GM12878 (cell line): ENCODE measurements around the gene ERVMER34-1. TPM values are rescaled to one million over a fixed set of nuclear protein-coding genes. Genes with fewer than 3 reads are reported as not detected.

Experiments used
- ATAC-seq: fragments of 200-7000 bp; cut with Tn5 transposase; 3 replicates; pipeline ENCODE4 v1.9.1; 2020; ENCODE audit warnings: mild to moderate bottlenecking, moderate library complexity
- BruUV-seq: library from RNA; stranded (reverse); fragments of 400-500 nt; replicated peaks from 2 replicates; lab custom pipeline; 2021; lab: Mats Ljungman, UMichigan
- CTCF ChIA-PET: fragments of 300-600 bp; sonication (Branson Sonifier 250); formaldehyde crosslinking; extraction: SDS; loops from one replicate; lab custom pipeline; 2021; ENCODE audit warnings: inconsistent platforms; lab: Yijun Ruan, JAX
- POLR2A ChIA-PET: fragments of 350-600 bp; formaldehyde crosslinking; extraction: SDS; loops from one replicate; lab custom pipeline; 2021; ENCODE audit warnings: inconsistent platforms; lab: Charles Lee
- RAD21 ChIA-PET: fragments of 300-600 bp; sonication (Branson Sonifier 250); formaldehyde crosslinking; loops from one replicate; lab custom pipeline; 2023; ENCODE audit warnings: antibody characterized with exemption; ENCODE audit not compliant: unreplicated experiment; lab: Charles Lee
- SMC1A ChIA-PET: fragments of 300-600 bp; sonication (Branson Sonifier 250); formaldehyde crosslinking; loops from one replicate; lab custom pipeline; 2023; ENCODE audit not compliant: unreplicated experiment, uncharacterized antibody; lab: Charles Lee
- DNase-seq: peaks from one replicate; pipeline ENCODE4 v3.0.0-alpha.2; 2011; ENCODE audit warnings: low read depth, low spot score
- FAIRE-seq: peaks from 3 replicates; lab custom pipeline; 2011; peaks lifted over from hg19 to GRCh38; lab: Jason Lieb, UNC
- H2AFZ ChIP-seq: 2 replicates; pipeline ENCODE4 v1.6.0; 2011; ENCODE audit warnings: low read depth, low read length, control low read depth; ENCODE audit not compliant: control insufficient read depth
- H3K27ac ChIP-seq: 2 replicates; pipeline ENCODE4 v1.5.1; 2011; ENCODE audit warnings: control low read depth; ENCODE audit not compliant: control insufficient read depth, insufficient read depth
- H3K27me3 ChIP-seq, 2 experiments: replicated peaks in 1 of 2; 2 replicates each; pipeline versions ENCODE4 v1.6.0 to v1.6.1; 2011; ENCODE audit warnings: low read length in 1 of 2; ENCODE audit not compliant: control insufficient read depth in 2 of 2, insufficient read depth in 2 of 2
- H3K36me3 ChIP-seq, 2 experiments: 2 replicates each; pipeline ENCODE4 v1.5.1; 2011; ENCODE audit warnings: low read length in 1 of 2; ENCODE audit not compliant: control insufficient read depth in 2 of 2, insufficient read depth in 2 of 2
- H3K4me1 ChIP-seq: 2 replicates; pipeline ENCODE4 v1.6.1; 2011; ENCODE audit warnings: mild to moderate bottlenecking, low read length, moderate library complexity, mixed read lengths; ENCODE audit not compliant: control insufficient read depth, insufficient read depth
- H3K4me2 ChIP-seq: 2 replicates; pipeline ENCODE4 v1.6.0; 2011; ENCODE audit warnings: control low read depth; ENCODE audit not compliant: control insufficient read depth, insufficient read depth
- H3K4me3 ChIP-seq: fragments of 200-600 bp; sonication (generic); 2 replicates; pipeline ENCODE4 v1.5.1; 2016
- H3K79me2 ChIP-seq: 2 replicates; pipeline ENCODE4 v1.6.0; 2011; ENCODE audit warnings: low read length; ENCODE audit not compliant: control insufficient read depth, insufficient read depth
- H3K9ac ChIP-seq: 2 replicates; pipeline ENCODE4 v1.8.0; 2011; ENCODE audit warnings: low read length, control low read depth, mixed read lengths; ENCODE audit not compliant: control insufficient read depth, insufficient read depth
- H3K9me3 ChIP-seq: replicated peaks from 3 replicates; pipeline ENCODE4 v1.5.1; 2011; ENCODE audit warnings: mild to moderate bottlenecking, low read length; ENCODE audit not compliant: control insufficient read depth, insufficient read depth
- H4K20me1 ChIP-seq: 2 replicates; pipeline ENCODE4 v1.6.0; 2011; ENCODE audit not compliant: control insufficient read depth, insufficient read depth
- CEBPB ChIP-seq, 2 experiments: fragments of 150-350 bp in 1 of 2; IDR thresholded peaks; 2 replicates each; pipeline ENCODE4 v1.6.1; 2012 to 2014; ENCODE audit warnings: low read depth in 2 of 2, low read length in 2 of 2, borderline replicate concordance in 1 of 2, inconsistent platforms in 1 of 2
- EGR1 ChIP-seq, 2 experiments: IDR thresholded peaks; 1 replicate in 1 of 2; 2 replicates in 1 of 2; pipeline ENCODE4 v1.6.1; 2011 to 2012; ENCODE audit warnings: low read depth in 2 of 2, low read length in 2 of 2, borderline replicate concordance in 1 of 2, mild to moderate bottlenecking in 1 of 2, moderate library complexity in 1 of 2
- EP300 ChIP-seq, 2 experiments: fragments of 150-350 bp in 1 of 2; IDR thresholded peaks; 2 replicates each; pipeline ENCODE4 v1.6.1; 2011 to 2012; ENCODE audit warnings: low read depth in 2 of 2, low read length in 2 of 2, borderline replicate concordance in 1 of 2, improper control_type of control experiment in 1 of 2, inconsistent platforms in 1 of 2; ENCODE audit not compliant: control insufficient read depth in 1 of 2
- ETV6 ChIP-seq, 2 experiments: fragments of 450-650 bp in 1 of 2; IDR thresholded peaks in 1 of 2; conservative IDR thresholded peaks in 1 of 2; 2 replicates each; pipeline ENCODE4 v1.6.1; 2014; ENCODE audit warnings: antibody characterized with exemption in 1 of 2, borderline replicate concordance in 1 of 2, low read depth in 1 of 2, mild to moderate bottlenecking in 1 of 2, moderate library complexity in 1 of 2
- FOXM1 ChIP-seq: IDR thresholded peaks from 2 replicates; pipeline ENCODE4 v1.6.1; 2012; ENCODE audit warnings: low read depth, mild to moderate bottlenecking, inconsistent platforms, low read length, moderate library complexity
- MXI1 ChIP-seq: fragments of 150-350 bp; IDR thresholded peaks from 2 replicates; pipeline ENCODE4 v1.6.1; 2011; ENCODE audit warnings: low read depth, mild to moderate bottlenecking, inconsistent platforms, low read length, improper control_type of control experiment
- NFXL1 ChIP-seq: fragments of 450-650 bp; IDR thresholded peaks from 2 replicates; pipeline ENCODE4 v1.6.1; 2017; ENCODE audit warnings: antibody characterized with exemption, mild to moderate bottlenecking, borderline replicate concordance
- POLR2A ChIP-seq: IDR thresholded peaks from 2 replicates; pipeline ENCODE4 v1.6.1; 2011; ENCODE audit warnings: low read depth, mild to moderate bottlenecking, low read length
- RBBP5 ChIP-seq: fragments of 200-600 bp; sonication (generic); conservative IDR thresholded peaks from 2 replicates; pipeline ENCODE4 v1.6.1; 2016
- RUNX3 ChIP-seq: IDR thresholded peaks from 2 replicates; pipeline ENCODE4 v1.6.1; 2012; ENCODE audit warnings: low read length, inconsistent platforms
- SMAD1 ChIP-seq: fragments of 450-650 bp; IDR thresholded peaks from 2 replicates; pipeline ENCODE4 v1.6.1; 2018; ENCODE audit warnings: mild to moderate bottlenecking, low read depth; ENCODE audit not compliant: partially characterized antibody
- STAT1 ChIP-seq: fragments of 450-650 bp; conservative IDR thresholded peaks from 2 replicates; pipeline ENCODE4 v1.6.1; 2014; ENCODE audit warnings: antibody characterized with exemption, mild to moderate bottlenecking
- STAT3 ChIP-seq: IDR thresholded peaks from 2 replicates; pipeline ENCODE4 v1.6.1; 2011; ENCODE audit warnings: low read depth, low read length, improper control_type of control experiment
- TBL1XR1 ChIP-seq: IDR thresholded peaks from 2 replicates; pipeline ENCODE4 v1.6.1; 2012; ENCODE audit warnings: low read depth, low read length, improper control_type of control experiment
- WGBS: methylation state at CpG from one replicate; pipeline ENCODE4 v1.1.6; 2016; ENCODE audit warnings: low lambda C conversion rate; ENCODE audit not compliant: insufficient replicate concordance, insufficient coverage; ENCODE audit errors: missing lambda C conversion rate; 5-methylcytosine and 5-hydroxymethylcytosine counted together
- in situ Hi-C: fragments of 300-500 bp; cut with MboI; formaldehyde crosslinking; loops from 9 replicates; pipeline ENCODE4 v1.14.3; 2018; ENCODE audit warnings: mixed read lengths
- intact Hi-C: fragments of 100-400 bp; cut with micrococcal nuclease; formaldehyde crosslinking; loops from one replicate; pipeline ENCODE4 v1.14.2; 2022; ENCODE audit not compliant: unreplicated experiment
- polyA plus RNA-seq, 11 experiments: library from polyadenylated mRNA; depleted of rRNA in 4 of 11; unstranded in 6 of 11; stranded (reverse) in 5 of 11; fragments of >200 nt; fragmentation: Nextera tagmentation in 4 of 11; fragmentation: Illumina TruSeq in 1 of 11; extraction: Ambion mirVana in 4 of 11; extraction: Trizol in 1 of 11; gene quantifications; 1 replicate in 1 of 11; 2 replicates in 10 of 11; pipeline versions ENCODE4 v1.2.1 to v1.2.3, GENCODE V29; 2011 to 2016; ENCODE audit warnings: inconsistent platforms in 2 of 11, missing spikeins in 2 of 11, low read depth in 1 of 11
- total RNA-seq, 4 experiments: library from RNA; depleted of rRNA in 3 of 4; stranded (reverse); fragments of >200 nt in 3 of 4; fragmentation: Illumina TruSeq in 1 of 4; extraction: Trizol in 1 of 4; gene quantifications; 2 replicates each; pipeline versions ENCODE4 v1.2.1 to v1.2.3, GENCODE V29; 2013 to 2021
- TF ChIP-seq, protein P1 (sequence below): IDR thresholded peaks from 2 replicates; pipeline ENCODE4 v1.6.1; 2011; ENCODE audit warnings: borderline replicate concordance, low read depth, mild to moderate bottlenecking, moderate library complexity, mixed read lengths, low read length; ENCODE audit not compliant: insufficient read depth; ENCODE audit errors: extremely low read length
- TF ChIP-seq, protein P2 (sequence below): IDR thresholded peaks from 2 replicates; pipeline ENCODE4 v1.6.1; 2012; ENCODE audit warnings: low read length, inconsistent platforms
- TF ChIP-seq, protein P3 (sequence below): fragments of 450-650 bp; conservative IDR thresholded peaks from 2 replicates; pipeline ENCODE4 v1.6.1; 2017; ENCODE audit warnings: mild to moderate bottlenecking, moderate library complexity

Gene ERVMER34-1
- total and polyA plus RNA-seq, 10 of the 15 experiments (the other 5 are each of a cell fraction or from before 2014, with no cell fraction given), result not detected

DNA sequence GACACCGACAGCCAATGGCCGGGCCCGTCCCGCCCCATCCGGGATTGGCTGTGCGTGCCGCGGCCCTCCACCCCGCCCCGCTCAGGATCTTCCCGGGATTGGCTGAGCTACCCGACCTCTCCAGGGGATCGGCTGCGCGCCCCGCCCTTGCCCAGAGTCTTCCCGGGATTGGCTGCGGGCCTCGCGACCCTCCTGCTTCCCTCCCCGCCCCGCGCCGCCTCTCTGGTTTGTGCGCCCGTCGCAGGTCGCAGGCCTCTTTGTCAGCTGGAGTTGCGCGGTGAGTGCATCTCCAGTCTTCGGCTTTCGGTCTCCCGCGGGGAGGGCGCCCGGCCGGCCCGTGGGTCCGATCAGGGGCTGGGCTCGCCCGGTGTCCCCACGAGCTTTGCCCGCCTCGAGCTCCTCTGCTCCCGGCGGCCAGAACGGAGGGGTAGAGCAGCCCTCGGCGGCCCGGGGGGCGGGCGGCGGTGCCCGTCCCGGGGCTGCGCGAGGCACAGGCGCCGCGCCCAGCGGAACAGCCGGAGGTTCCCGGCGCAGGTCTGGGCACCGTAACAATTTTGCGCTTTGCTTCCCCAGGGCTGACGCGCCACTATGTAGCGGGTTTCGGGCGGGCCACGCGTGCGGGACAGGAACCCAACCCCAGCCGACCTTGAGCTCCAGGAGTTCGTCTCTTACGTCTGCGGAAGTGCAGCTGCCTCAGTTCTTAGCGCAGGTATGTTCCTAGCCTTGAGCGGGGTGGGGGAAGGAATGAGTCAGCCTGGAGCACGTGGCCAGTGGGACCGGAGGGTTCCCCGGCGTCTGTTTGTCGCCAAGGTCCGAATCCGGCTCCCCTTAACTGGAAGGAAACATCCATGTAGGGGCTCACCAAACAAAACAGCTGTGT, 38.7 kb downstream of the ERVMER34-1 start:
- POLR2A ChIA-PET, result interaction anchor here (0.6 to 2.9 kb wide), 10 partner anchors 8 to 987 kb away, joined by 3 to 56 read pairs (median 6); partner anchors contain the start of gene USP46
- RAD21 ChIA-PET, result interaction anchor here (0.9 to 3.6 kb wide), 9 partner anchors 10 to 336 kb away, joined by 3 to 25 read pairs (median 3); partner anchors contain the start of gene USP46
- ATAC-seq (peak; percentile 93), FAIRE-seq (no peak), DNase-seq (peak; percentile 85)
- BruUV-seq, result no TSS peak
- Histone ChIP-seq H3K27me3 (no peaks in the 10 kb centered on the region), H3K79me2 (peaks cover 39% of the 10 kb centered on the region), H2AFZ (peak overlapping the region; percentile 42), H3K4me1 (peaks cover 40% of the 10 kb centered on the region), H3K9me3 (no peaks in the 10 kb centered on the region), H3K27ac (peak overlapping the region; percentile 93), H4K20me1 (peaks cover 3% of the 10 kb centered on the region; the same call in 1 of the 2 replicates), H3K9ac (peak overlapping the region; percentile 98), H3K36me3 (peaks cover 7 to 31% of the 10 kb centered on the region in 2 experiments), H3K4me2 (peak overlapping the region; percentile 99), H3K4me3 (peak overlapping the region; percentile 93)
- intact Hi-C loops (loop anchor here (5.0 to 10.0 kb wide), 3 partner anchors 55 to 1352 kb away; partner anchors contain the start of genes CHIC2 and USP46), in situ Hi-C loops (loop anchor here (25.0 kb wide), 1 partner anchor 650 kb away; the partner anchor contains the start of gene SCFD2)
- SMC1A ChIA-PET, result interaction anchor here (1.2 to 2.5 kb wide), 8 partner anchors 10 to 72 kb away, joined by 3 to 16 read pairs (median 6); no protein-coding TSS in a partner anchor
- WGBS, result under 1% methylated on average over 48 of the region's 87 CpGs
- CTCF ChIA-PET, result interaction anchor here (1.1 to 1.8 kb wide), 6 partner anchors 9 to 870 kb away, joined by 3 to 6 read pairs (median 4); partner anchors contain the start of gene DCUN1D4
- TF ChIP-seq CEBPB (IDR thresholded peaks at IDR 0.05; ENCODE audit: borderline replicate concordance in 1 of 2, low read depth in 2 of 2, low read length in 2 of 2) (no peak), NFXL1 (no peak), TBL1XR1 (no peak; the same call in 1 of the 2 replicates), STAT3 (no peak), RBBP5 (no peak), POLR2A (peak; percentile 99), FOXM1 (no peak; the same call in 1 of the 2 replicates), STAT1 (0 out of 2 replicates have a peak, but pooled peaks have one; percentile 23), RUNX3 (no peak; the same call in 1 of the 2 replicates), ETV6 (conservative IDR thresholded peaks at IDR 0.05 in 1 of 2, IDR thresholded peaks at IDR 0.05 in 1 of 2; ENCODE audit: borderline replicate concordance in 1 of 2, low read depth in 1 of 2) (no peak), EGR1 (IDR thresholded peaks at IDR 0.05; ENCODE audit: borderline replicate concordance in 1 of 2, low read depth in 2 of 2, low read length in 2 of 2) (peak; percentile 17 to 32; a peak in 1 of 3 replicates), SMAD1 (no peak), MXI1 (peak; percentile 88), EP300 (IDR thresholded peaks at IDR 0.05; ENCODE audit: borderline replicate concordance in 1 of 2, control insufficient read depth in 1 of 2, low read depth in 2 of 2, low read length in 2 of 2) (0 out of 4 replicates have a peak, but pooled peaks of 1 of the 2 experiments have one; percentile 16)
- TF ChIP-seq, protein P1, sequence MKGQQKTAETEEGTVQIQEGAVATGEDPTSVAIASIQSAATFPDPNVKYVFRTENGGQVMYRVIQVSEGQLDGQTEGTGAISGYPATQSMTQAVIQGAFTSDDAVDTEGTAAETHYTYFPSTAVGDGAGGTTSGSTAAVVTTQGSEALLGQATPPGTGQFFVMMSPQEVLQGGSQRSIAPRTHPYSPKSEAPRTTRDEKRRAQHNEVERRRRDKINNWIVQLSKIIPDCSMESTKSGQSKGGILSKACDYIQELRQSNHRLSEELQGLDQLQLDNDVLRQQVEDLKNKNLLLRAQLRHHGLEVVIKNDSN, result peak; percentile 76
- TF ChIP-seq, protein P2, sequence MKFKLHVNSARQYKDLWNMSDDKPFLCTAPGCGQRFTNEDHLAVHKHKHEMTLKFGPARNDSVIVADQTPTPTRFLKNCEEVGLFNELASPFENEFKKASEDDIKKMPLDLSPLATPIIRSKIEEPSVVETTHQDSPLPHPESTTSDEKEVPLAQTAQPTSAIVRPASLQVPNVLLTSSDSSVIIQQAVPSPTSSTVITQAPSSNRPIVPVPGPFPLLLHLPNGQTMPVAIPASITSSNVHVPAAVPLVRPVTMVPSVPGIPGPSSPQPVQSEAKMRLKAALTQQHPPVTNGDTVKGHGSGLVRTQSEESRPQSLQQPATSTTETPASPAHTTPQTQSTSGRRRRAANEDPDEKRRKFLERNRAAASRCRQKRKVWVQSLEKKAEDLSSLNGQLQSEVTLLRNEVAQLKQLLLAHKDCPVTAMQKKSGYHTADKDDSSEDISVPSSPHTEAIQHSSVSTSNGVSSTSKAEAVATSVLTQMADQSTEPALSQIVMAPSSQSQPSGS, result no peak
- TF ChIP-seq, protein P3, sequence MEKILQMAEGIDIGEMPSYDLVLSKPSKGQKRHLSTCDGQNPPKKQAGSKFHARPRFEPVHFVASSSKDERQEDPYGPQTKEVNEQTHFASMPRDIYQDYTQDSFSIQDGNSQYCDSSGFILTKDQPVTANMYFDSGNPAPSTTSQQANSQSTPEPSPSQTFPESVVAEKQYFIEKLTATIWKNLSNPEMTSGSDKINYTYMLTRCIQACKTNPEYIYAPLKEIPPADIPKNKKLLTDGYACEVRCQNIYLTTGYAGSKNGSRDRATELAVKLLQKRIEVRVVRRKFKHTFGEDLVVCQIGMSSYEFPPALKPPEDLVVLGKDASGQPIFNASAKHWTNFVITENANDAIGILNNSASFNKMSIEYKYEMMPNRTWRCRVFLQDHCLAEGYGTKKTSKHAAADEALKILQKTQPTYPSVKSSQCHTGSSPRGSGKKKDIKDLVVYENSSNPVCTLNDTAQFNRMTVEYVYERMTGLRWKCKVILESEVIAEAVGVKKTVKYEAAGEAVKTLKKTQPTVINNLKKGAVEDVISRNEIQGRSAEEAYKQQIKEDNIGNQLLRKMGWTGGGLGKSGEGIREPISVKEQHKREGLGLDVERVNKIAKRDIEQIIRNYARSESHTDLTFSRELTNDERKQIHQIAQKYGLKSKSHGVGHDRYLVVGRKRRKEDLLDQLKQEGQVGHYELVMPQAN, result peak; percentile 95
